ENCODE results near the gene SORCS1.

The SORCS1 gene

GRCh38 chr10:106830006-106830405 lies 334.5 kb downstream of the SORCS1 start:
- in situ Hi-C loops (cut with MboI; ENCODE audit: low sequenced_read_pairs) = no loop called here

- in situ Hi-C loops (cut with MboI; ENCODE audit: low sequenced_read_pairs) = no loop called here
These were observed 337.8 kb downstream of the SORCS1 start for GRCh38 chr10:106826716-106827115.

DNA sequence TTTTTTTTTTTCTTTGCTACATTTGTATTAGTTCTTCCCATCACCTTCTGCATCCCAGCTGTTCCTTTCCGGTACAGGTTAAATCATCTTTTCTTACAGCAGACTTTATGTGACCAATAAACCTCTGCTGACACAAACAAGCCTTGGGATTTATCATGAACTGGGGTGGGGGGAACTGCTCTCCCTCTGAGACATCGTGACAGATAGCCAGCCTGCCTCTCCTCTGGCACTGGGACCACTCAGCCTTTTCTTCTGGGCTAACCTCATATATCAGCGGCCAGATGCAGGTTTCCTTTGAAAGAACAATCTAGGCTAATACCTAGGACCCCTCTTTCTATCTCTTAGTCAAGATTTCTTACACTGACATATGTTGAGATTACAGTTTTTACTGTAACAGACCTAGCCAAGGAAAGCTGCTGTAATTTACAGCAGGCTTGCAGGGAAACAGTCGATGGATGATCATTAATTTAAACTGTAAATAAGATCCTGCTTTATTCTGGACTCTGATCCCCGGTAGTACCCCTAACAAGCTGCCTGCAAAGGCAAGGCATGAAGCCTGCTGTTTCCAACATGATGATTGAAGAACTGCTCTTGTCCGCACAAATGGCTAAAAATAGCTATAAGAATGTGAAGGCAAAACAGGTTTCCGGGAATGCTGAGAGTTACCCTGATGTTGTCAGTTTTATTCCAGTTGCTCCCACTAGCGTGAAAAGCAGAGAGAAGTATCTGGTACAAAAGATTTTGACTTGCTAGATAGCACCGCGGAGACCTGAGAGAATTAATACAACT lies 338.7 kb downstream of the SORCS1 start:
- in situ Hi-C loops (cut with MboI; ENCODE audit: low sequenced_read_pairs) = no loop called here

DNA sequence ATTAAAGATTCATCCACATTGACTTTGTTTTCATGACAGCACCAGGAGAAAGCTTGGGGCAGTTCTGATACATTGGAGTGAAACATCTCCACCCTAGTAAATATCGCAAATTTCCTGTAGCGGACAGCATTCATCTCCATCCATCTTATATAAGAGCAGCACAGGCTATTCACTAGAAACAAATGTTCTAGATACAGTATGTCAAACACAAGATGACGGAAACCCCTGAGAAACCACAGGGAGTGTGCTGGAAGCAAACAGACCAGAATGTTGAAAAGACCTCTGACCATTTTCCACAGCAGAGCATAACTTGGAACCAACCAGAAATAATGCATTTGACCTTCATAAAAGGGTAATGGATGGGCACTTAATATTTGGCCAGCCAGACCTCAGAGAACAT lies 343.9 kb downstream of the SORCS1 start:
- in situ Hi-C loops (cut with MboI; ENCODE audit: low sequenced_read_pairs) = no loop called here

GRCh38 chr10:106819490-106819889 lies 345.0 kb downstream of the SORCS1 start:
- in situ Hi-C loops (cut with MboI; ENCODE audit: low sequenced_read_pairs) = no loop called here

GRCh38 chr10:106816318-106817085 lies 348.0 kb downstream of the SORCS1 start:
- in situ Hi-C loops (cut with MboI; ENCODE audit: low sequenced_read_pairs) = no loop called here

DNA sequence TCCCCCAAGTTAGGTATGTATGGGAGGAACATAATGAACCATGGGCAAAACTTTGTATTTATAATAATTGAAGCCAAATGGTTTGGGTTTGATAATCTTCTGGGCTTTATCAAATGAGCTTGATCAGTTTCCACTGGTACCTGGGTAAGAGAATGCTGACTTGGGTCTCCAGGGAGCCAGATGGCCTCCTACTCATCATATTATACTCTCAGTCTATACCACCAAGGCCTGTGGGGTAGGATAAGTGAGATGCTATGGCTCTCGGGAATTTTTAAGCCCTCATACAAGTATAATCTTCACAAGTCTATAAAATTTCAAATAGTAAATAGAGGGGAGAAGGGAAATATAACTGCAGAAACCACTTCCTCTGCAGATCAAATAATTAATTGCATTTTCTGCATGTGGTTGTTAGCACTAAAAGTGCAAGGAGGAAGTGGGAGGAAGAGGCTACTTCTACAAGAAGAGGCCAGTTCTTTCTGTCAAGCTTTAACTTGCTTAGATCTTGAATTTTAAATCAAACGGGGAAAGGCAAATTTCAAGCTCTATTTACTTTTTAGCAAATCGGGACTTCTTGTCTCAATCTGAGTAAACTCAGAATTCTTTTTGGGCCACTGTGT lies 349.0 kb downstream of the SORCS1 start:
- in situ Hi-C loops (cut with MboI; ENCODE audit: low sequenced_read_pairs) = no loop called here

GRCh38 chr10:106804992-106805582 lies 359.4 kb downstream of the SORCS1 start:
- in situ Hi-C loops (cut with MboI; ENCODE audit: low sequenced_read_pairs) = no loop called here

- in situ Hi-C loops (cut with MboI; ENCODE audit: low sequenced_read_pairs) = no loop called here
These were observed 361.6 kb downstream of the SORCS1 start for GRCh38 chr10:106802949-106803348.

- in situ Hi-C loops (cut with MboI; ENCODE audit: low sequenced_read_pairs) = no loop called here
These were observed 364.7 kb downstream of the SORCS1 start for GRCh38 chr10:106799776-106800175.

DNA sequence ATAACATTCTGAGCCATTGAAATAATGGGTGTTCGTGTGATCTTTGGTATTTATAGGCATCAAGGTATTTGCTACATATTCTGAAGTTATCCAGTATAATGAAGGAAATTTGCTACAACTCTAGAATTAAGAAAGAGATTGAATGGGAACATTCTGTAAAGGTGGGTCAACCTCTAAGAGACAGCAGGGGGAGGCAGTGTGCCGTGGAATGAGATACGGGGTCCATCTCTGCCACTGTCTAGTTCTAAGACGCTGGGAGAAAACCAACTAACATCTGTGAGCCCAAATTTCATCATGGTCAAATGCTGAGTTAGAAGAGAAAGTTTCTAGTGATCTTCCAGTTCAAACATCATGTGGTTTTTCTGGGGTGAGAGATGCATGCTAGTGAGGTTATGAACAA lies 368.9 kb downstream of the SORCS1 start:
- in situ Hi-C loops (cut with MboI; ENCODE audit: low sequenced_read_pairs) = no loop called here

DNA sequence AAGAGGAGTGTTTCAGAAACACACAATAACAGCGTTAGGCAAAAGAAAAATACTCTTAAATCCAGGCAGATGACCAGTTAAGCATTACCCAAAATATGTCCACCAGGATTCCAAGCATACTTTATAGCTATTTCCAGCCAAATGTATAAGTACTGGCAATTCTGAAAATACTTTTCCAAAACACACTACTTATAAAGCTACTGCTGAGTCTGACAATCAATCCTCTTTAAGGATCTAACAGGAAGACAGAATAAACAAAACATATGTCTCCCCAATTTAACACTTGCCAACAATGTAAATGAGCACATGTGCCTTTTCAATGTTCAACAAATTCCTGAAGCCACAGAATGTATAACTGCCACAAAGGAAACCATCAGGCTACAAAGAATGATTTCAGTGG lies 370.9 kb downstream of the SORCS1 start:
- in situ Hi-C loops (cut with MboI; ENCODE audit: low sequenced_read_pairs) = no loop called here

GRCh38 chr10:106789623-106790022 lies 374.9 kb downstream of the SORCS1 start:
- in situ Hi-C loops (cut with MboI; ENCODE audit: low sequenced_read_pairs) = no loop called here

DNA sequence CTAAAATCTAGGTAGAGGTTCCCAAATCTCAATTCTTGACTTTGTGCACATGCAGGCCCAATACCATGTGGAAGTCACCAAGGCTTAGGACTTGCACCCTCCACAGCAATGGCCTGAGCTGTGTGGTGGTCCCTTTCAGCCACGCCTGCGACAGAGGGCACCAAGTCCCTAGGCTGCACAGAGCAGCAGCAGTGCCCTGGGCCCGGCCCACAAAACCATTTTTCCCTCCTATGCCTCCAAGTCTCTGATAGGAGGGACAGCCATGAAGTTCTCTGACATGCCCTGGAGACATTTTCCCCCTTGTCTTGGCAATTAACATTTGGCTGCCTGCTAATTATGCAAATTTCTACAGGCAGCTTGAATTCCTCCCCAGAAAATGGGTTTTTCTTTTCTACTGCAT lies 375.5 kb downstream of the SORCS1 start:
- in situ Hi-C loops (cut with MboI; ENCODE audit: low sequenced_read_pairs) = no loop called here

- in situ Hi-C loops (cut with MboI; ENCODE audit: low sequenced_read_pairs) = no loop called here
These were observed 379.0 kb downstream of the SORCS1 start for GRCh38 chr10:106785528-106785927.

GRCh38 chr10:106780632-106781031 lies 383.9 kb downstream of the SORCS1 start:
- in situ Hi-C loops (cut with MboI; ENCODE audit: low sequenced_read_pairs) = no loop called here

DNA sequence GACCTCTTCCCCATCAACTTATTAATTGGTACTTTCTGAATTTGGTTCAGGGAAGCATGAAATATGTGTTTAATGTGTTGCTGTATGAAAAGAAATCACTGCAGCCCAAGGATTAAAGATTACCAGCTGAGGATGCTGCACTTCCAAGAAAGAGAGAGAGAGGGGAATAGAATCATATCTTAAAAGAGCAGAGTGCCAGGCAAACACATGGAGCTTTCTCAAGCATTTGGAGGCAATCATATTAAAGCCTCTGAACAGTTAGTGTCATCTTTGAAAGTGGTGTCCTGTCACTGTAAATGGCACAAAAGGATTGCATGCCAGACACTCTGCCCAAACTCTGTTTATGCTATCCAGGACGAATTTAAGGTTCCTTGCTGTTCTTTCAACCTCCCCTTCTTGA lies 386.7 kb downstream of the SORCS1 start:
- in situ Hi-C loops (cut with MboI; ENCODE audit: low sequenced_read_pairs) = no loop called here

DNA sequence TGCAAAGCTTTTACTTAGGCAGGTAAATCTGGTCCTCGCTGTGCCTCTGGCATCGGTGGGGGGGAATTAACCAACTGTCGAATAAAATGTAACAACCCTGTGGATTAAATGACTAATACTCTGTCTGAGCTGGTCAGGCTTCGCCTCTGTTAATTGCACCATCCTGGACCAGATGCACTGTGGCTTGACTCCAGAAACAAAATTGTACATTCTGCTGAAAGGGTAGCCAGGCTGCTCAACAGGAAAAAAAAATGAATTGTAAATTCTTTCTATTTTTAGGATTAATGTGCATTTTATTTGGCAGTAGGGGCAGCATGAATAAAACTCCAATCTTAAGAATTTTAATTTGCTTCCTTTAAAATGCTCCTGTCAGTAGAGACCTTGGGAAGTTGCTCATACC lies 389.4 kb downstream of the SORCS1 start:
- in situ Hi-C loops (cut with MboI; ENCODE audit: low sequenced_read_pairs) = no loop called here

DNA sequence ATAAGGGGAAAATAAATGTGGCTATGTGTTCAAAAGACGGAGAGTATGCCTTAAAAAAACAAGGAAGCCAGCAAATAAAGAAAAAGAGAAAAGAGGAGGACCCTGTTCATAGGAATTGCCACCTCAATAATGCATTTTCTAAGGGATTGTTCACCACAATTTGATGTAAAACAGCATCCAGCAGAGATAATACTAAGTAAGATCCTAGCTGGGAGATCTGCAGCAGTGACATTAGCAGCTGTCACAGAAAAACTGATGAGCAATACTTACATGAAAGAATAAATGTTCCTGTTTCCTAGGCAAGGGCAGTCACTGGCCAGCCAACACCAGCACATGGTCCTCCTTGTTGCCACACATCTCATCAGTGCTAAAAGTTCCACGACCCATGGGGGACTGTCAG lies 391.5 kb downstream of the SORCS1 start:
- in situ Hi-C loops (cut with MboI; ENCODE audit: low sequenced_read_pairs) = no loop called here

GRCh38 chr10:106771154-106771553 lies 393.4 kb downstream of the SORCS1 start:
- in situ Hi-C loops (cut with MboI; ENCODE audit: low sequenced_read_pairs) = no loop called here

GRCh38 chr10:106768204-106768603 lies 396.3 kb downstream of the SORCS1 start:
- in situ Hi-C loops (cut with MboI; ENCODE audit: low sequenced_read_pairs) = no loop called here

DNA sequence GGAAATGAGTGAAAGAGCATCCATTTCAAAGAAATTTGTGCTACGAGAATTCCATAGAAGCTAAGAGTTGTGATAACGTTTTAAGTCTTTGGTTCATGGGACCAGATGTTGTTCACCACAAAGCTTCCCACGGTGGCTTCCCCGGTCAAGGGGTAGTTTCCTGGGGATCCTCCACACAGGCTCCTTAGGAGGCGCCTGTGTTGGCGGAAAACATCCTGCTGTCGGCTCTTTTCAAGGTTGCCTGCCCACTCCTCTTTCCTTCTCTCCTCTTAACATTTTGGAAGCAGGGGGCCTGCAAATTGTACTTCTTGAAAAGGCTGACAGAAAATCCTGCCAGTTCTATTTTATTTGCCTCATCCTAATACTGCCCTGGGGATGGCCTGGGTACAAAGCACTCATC lies 398.6 kb downstream of the SORCS1 start:
- in situ Hi-C loops (cut with MboI; ENCODE audit: low sequenced_read_pairs) = no loop called here
